COLO668 (cell line): Measurements from ENCODE around the gene PCNX2.

Experiments used
- DNase-seq: peaks from one replicate; lab custom pipeline; 2025; ENCODE audit not compliant: unreplicated experiment; lab: John Stamatoyannopoulos, UW

PCNX2 gene

DNA sequence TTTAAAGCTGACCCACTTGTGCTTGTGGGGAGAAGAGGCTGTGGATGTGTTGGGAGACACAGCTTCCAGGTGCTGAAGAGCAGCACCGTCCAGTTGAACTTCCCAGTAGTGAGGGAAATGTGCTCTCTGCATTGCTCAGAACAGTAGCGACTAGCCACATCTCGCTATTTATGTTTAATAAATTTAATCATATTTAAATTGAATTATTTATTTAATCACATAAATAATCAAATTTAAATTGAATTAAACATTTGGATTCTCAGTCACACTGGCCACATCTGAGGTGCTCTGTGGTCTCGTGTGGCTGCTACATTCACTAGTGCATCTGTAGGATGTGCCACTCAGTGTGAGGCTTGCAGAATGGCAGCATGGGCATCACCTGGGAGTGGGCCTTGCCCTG, 325.0 kb downstream of the PCNX2 start:
- DNase-seq = no peak

DNA sequence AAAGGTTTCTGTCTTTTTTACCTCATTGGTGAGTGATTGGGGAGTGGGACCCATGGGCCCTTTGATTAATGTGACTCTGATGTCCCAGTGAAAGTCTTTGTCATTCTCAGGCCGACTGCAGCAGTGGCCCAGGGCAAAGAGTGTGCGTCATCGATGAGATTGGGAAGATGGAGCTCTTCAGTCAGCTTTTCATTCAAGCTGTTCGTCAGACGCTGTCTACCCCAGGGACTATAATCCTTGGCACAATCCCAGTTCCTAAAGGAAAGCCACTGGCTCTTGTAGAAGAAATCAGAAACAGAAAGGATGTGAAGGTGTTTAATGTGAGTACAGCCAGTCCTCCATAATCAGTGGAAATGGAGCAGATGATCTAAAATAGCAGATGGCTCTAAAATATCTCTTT, 325.7 kb downstream of the PCNX2 start:
- DNase-seq = no peak

DNA sequence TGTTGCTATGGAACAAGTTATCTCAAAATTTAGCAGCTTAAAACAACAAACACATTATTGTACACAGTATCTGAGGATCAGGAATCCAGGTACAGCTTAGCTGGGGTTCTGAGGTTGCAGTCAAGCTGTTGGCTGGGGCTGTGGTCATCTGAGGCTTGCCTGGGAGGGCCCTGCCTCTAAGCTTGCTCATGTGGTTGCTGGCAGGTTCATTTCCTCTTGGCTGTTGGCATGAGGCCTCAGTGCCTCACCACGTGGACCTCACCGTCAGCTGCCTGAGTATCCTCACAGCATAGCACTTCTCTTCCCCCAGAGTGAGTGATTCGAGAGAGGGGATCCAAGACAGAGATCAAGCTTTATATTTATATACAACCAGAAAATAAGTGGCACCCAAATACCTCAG, 326.6 kb downstream of the PCNX2 start:
- DNase-seq = no peak

DNA sequence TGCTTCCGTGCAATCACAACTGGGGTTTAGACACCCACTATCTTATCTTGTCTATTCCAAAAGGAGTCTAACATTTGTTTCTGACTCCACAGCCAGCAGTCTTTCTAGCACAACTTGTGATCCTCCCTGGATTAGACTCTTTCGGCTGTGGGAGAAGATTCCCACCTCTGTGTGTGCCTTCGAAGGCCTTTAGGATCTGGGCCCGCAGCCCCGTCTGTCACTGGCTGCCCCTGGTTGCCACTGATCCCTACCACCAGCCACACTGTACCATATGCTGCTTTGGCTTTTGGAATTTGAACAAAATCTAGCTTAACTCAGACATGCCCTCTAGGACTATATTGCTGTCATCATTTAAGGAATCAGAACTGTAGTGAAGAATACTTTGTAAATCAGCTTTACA, 327.1 kb downstream of the PCNX2 start:
- no peak for DNase-seq

DNA sequence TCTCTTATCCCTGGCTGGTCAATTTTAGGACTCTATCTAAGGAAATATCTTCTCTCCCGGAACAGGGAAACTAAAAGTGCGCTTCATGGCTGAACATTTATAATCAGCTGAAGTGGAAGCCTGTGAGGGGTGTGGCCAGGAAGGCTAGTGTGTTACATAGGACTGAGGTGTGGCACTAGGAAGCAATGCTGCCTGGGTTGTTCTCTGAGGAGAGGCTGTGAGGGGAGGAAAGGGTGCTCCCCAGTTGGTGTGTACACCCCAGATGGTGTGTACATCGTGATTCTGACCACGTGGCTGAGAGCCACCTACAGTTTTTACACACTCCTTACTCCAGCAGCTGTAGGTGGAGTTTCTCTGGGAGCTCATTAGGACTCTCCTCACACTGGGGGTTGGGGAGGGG, 328.9 kb downstream of the PCNX2 start:
- DNase-seq = no peak

DNA sequence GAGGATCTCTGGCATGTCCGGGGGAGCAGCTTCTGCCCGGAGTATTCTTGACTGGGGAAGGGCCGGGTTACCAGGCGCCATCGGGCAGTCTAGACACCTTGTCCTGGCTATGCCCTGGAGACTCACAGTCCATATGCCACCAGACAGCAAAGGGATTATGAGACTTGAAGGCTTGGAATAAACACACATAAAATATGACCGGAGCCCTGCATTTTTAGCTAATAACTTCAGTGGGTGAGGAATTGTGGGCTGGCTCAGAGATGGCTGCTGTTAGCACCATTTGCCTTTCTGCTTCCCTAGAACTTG, 329.7 kb downstream of the PCNX2 start:
- no peak for DNase-seq

DNA sequence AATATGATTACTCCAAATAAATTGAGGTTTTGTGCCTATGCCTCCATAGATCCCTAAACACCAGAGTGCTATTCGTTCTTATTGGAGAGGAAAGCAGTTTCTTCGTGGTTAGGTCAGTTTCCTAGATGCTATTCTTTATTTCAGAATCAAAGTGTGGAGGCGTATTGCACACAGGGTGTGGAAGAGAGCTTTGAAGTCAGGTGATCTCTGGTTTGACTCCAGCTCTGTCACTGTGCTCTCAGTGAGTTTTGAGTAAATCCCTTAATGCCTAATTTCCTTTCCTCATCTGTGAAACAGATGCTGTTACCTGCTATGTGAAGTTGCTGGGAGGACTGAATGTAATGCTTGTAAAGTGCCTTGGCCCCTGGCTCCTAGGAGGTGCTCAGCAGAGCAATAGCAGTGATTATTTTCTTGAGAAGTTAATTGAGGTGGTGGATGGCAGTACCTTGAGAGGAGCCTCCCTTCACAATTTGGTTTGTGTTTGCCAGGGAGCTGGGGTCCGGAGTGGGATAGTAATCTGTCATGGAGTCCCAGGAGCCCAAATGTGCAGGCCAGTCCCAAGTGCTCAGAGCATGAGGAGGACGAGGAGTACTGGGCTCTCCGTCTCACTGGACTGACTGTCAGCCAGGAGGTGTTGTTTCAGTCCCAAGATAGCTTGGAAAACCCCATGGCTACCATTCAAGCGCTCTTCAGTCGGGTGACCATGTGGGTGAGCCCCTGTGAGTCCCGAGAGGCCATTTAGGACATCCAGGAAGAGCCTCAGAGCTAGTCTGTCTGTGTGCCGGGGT, 330.2 kb downstream of the PCNX2 start:
- DNase-seq = no peak

DNA sequence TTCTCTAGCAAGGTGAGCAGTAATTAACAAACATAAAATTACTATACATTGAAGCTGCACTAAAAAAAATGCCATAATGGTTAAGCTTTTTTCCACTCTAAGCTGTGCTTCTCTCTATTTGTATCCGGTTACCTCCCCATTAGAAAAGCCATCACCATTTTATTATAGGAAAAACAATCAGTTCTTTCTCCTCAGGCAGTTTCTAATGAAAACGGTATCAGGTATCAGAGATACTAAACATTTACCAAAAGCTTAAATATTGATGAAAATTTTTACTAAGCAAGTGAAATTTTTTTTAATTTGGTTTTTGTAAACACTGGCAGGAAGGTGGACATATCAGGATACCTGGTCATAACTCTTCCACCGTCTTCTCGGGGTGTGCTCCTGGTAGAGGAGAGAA, 330.9 kb downstream of the PCNX2 start:
- no peak for DNase-seq

DNA sequence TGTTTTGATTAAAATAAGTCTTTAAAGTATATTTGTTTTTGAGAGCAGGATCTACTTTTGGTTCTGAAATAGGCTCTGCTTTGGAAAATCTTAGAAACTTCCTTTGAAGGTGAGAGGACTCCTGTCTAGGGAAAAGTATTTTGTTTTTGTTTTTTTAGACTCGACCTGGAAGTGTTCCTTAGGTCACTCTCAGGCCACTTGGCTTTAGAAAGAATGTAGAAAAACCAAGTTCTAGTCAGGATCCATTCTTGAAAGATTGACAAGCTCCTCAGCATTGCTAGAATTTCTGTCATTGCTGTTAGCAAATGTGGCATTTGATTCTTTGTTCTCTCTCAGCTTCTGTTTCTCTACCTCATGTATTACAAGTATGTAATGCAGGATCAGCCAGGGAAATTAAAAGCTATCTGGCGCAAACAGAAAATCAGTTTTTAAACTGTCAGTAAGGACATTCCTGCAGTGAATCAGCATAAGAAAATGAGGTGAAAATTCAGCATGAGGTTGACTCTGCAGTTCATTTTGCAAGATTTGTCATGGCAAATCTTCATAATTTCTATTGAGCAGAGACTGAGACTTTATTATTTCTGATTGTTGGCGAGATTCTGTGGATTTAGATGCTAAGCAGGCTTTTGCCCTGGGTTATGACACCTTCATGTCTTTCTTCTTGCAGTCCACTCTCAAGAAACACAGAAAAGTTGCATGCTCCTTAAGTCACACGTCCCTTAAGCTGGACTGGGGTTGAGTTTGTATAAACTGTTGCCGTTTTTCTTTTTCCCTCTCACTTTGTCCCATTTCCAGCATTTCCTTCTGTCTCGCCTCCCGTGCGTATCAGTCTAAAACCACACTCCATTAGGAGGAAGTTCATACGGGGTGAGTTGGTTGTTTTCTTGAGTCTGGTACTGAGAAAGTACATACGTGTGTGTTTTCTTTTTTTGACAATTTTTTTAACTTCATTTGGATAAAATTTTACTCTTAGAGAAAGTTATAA, 332.5 kb downstream of the PCNX2 start:
- DNase-seq = no peak

DNA sequence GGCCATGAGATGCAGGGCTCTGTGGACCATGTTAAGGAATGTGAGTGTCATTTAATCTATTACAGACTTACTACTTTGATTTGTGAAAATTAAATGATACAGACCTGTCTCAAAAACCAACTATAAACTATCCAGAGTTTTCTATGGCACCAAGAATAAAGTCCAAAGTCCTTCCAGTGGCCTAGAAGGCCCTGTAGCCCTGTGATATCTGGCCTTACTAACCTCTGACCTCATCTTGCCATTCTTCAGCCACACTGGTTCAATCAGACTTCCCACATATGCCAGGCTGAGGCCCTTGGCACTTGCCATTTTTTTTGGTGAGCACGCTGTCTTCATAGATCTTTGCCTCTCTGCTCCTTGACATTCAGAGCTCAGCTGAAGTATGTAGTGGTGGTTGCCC, 337.5 kb downstream of the PCNX2 start:
- no peak for DNase-seq

DNA sequence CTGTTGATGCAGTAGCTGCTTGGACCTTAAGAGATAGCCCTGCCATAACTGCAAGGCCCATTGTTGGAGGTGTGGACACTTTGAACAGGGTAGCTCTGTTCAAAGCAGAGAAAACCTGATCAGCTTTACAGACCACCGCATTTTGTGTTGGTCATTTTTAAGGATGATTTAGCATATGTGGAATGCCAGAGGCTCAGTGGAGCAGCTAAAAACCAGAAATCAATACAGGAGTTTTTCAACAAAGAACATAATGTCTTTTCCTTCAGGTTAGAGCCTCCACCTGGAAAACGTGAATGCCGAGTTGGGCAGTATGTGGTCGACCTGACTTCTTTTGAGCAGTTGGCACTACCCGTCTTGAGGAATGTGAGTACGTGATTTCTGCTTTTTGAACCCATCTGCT, 339.4 kb downstream of the PCNX2 start:
- DNase-seq = no peak

DNA sequence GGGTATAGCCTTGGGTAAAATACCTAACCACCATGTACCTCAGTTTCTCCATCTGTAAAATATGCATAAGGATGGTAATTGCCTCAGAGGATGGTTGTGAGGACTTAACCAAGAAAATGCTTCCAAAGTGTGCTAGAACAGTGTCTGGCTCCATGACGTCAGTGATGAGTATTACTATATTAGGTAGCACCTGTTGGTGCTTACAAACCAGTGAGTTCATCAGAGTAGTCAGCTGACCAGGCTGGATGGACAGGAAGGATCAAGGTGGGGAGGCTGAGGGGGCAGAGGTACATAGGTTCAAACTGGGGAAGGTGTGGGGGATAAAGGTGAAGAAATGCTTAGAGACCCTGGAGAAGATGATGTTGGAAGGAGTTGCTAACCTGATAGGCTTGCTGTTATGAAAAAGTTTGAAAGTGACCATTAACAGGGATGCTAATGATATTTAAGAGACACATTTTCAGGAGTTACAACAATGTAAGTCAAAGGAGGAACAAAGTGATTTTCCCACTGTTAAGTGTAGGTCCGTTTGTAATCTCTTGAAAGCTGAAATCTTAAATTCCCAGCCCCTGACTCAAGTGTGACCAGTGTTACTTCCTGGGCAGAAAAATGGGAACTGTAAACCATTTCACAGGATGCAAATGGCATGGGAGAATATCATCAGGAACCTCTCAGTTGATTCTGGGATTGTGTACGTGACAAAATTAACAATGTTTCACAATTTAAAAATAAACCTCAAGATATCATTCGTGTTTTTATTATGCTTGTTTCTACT, 340.7 kb downstream of the PCNX2 start:
- DNase-seq = no peak

DNA sequence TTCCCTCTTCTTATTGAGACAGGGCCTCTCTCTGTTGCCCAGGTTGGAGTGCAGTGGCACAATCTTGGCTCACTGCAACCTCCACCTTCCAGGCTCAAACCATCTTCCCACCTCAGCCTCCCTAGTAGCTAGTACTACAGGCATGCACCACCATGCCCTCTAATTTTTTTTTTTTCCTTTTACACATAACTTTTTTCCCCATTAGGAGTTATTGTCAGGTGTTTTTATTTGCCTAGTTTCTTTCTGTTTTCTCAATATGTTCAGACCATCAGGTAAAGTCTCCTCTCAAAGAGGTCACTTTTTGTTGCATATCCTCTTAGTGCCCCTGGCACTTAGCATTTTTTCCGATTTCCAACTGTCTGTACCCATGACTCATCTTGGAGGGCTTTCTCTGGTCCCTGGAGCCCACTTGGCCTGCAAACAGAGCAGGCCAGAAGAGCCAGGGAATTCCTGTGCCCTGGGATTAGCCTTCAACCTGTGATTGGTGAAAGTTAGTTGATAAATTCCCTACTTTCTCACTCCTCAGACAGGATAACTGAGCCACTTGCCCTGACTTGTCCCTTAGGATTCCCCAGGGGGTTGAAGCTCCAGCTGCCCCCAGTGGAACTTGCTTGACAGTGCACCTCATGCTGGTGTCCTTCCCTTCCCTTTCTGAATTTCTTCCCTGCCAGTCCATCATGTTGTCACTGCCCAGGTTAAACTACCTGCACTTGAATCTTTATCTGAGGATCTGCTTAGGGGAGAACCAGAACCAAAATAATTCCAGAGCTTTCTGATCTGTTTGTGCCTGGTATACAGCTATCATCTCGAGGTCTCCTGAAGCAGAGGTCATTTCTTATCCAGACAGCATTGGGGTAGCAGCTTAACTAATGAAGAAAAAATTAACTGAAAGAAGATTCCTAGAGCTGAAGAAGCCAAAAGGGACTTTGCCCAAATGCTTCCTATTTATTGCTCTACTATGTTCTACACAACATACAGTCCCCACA, 342.7 kb downstream of the PCNX2 start:
- DNase-seq = peak; percentile 60

DNA sequence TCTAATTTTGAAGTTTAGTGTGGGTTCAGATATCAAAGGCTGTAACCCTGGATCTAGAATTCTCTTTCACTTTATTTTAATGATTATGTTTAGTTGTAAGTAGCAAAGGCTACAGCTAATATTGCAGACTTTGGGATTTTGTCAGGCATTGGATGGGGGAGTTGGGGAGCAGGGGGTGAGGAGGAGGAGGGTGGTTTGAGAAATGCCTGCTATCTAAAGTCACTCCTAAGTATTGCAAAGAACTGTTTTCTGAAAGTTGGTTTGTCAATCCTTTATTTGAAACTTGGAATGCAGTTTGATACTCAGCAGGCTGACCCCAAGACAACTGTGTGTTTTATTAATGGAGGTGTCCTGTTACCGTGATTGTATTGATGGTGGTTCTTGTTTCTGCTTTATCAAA, 343.9 kb downstream of the PCNX2 start:
- DNase-seq = no peak

DNA sequence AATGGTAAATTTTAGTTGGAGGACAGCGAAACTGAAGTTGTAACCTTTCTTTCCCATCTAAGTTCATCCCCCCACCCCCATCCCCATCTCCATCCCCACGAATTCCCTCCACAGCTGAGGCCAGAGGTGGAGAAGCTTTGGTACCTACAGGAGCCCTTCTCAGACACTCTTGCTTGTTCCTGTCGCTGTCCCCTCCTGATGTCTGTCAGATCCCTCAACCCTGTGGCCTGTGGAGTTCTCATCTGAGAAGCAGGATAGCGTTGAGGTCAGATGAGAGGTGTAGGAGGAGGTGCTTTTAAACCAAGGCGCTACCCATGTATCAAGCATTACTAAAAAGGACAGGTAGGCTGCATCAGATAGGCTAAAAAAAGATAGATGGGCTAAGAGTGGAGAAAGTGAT, 344.3 kb downstream of the PCNX2 start:
- DNase-seq = peak; percentile 27

DNA sequence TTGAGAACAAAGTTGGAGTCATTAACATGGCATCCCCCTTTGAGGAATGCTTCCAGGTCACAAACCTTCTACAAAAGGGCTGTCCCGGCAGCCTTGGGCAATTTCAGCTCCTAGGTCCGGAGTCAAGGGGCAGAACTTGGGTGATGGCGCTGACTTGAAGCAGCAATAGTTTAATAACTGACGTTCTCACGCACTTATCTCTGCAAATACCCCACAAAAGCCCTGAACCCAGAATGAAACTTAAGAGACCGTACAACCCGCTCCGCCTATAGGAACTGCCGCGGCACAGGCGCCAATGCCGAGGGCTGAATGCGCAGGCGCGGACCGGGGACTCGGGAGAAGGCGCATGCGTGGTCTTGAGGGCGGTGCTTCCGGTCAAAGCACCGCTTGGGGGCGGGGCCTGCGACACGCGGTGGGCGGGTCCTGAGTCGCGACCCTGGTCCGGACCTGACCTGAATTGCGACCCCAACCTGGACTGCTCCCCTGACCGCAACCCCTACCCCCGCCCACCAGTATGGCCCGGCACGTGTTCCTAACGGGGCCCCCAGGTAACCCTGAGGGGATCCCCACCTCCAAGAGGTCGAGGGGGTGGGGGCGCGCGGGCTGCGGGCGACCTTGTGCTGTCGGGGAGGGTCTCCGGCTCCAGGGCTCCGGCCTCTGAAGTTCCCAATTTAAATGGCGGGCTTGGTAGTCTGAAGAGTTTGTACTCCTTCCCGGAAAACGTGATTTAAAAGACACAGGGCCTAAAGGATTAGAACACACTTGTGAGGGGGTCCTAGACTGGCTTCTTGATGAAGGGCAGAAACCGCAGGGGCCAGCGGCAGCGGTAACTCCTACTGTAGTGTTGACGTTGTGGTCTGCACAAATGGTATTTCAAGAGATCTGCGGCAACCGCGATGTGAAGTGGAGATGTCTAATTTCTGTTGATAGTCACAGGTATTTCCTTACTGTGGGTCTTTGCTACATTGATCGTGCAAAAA, 345.0 kb downstream of the PCNX2 start, which contains the start of gene NTPCR:
Gene NTPCR (plus strand): TSS at position 415 of the 980 bp plus-strand sequence. CDS start 100 bp downstream, at position 515.
- peak; percentile 98 for DNase-seq

DNA sequence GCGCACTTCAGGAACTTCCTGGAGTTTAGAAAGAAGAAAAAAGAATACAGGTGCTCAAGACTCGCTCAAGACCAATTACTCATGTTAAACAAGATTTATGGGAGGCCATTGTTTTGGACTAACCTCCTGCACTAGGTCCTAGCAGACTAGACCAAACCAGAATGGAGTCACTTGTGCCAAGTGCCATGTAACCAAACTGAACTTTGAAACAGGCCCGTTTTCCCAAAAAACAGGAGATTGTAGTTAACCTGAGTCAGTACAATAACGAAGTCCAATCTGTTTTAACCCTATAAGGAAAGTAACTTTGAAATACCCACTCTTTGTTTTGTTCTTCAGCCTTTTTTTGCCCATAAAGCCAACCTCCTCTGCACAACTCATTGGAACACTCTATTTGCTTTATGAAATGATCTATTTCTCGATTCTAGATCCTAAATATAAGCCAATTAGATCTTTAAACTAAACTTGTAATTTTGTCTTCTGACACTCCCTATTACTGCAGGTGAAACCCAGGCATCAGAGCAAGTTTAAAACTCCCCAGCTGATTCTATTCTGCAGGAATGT, 345.8 kb downstream of the PCNX2 start:
- no peak for DNase-seq

DNA sequence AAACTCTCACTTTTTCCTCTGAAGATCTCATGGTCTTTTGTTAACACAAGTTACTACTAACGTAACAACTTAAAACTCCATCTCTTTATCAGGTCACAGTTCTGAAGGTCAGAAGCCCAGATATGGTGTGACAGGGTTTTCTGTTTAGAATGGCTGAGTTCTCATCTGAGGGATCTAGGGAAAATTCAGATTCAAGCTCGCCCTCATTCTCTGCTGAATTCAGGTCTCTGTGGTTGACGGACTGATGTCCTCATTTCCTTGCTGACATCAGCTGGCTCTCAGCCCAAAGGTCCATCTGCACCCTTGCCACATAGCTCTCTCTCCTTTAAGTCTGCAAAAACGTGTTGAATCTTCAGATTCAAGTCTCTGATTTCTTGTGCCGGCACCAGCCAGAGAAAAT, 351.2 kb downstream of the PCNX2 start:
- DNase-seq = no peak
